Body of pancreas (tissue), 4 donors: ENCODE data around the gene CEACAM6. TPM values are rescaled to one million over a fixed set of nuclear protein-coding genes. Genes with fewer than 3 reads are reported as not detected.

Experiments
- ATAC-seq: fragments of 150-250 bp; one replicate; pipeline ENCODE4 v1.9.1; 2016
- DNase-seq, 4 donors: peaks; one replicate each; pipeline ENCODE4 v3.0.0-alpha.2; 2019
- H3K27ac ChIP-seq, 4 donors: fragments of 200-600 bp; sonication (generic); 1 replicate in 3 of 4; 2 replicates in 1 of 4; pipeline versions ENCODE4 v1.5.1 to v1.6.1; 2016 to 2019; ENCODE audit warnings: mild to moderate bottlenecking in 1 of 4, mixed read lengths in 1 of 4, moderate library complexity in 1 of 4
- H3K27me3 ChIP-seq, 2 donors: fragments of 200-600 bp; sonication (generic); one replicate each; pipeline ENCODE4 v1.6.0; 2016; ENCODE audit warnings: mild to moderate bottlenecking in 1 of 2
- H3K36me3 ChIP-seq, 2 donors: fragments of 200-600 bp; sonication (generic); replicated peaks in 1 of 2; 2 replicates each; pipeline ENCODE4 v1.5.1; 2016; ENCODE audit warnings: low read depth in 2 of 2; ENCODE audit not compliant: insufficient read depth in 1 of 2
- H3K4me1 ChIP-seq: fragments of 200-600 bp; sonication (generic); one replicate; pipeline ENCODE4 v1.6.0; 2016
- H3K4me3 ChIP-seq, 2 donors: fragments of 200-600 bp; sonication (generic); 1 replicate in 1 of 2; 2 replicates in 1 of 2; pipeline ENCODE4 v1.5.1; 2016 to 2019
- H3K9me3 ChIP-seq, 3 donors: fragments of 200-600 bp; sonication (generic); 1 replicate in 2 of 3; 2 replicates in 1 of 3; pipeline ENCODE4 v1.5.1; 2016
- POLR2A ChIP-seq, 3 donors: fragments of 450-650 bp; IDR thresholded peaks; one replicate each; pipeline ENCODE4 v1.6.1; 2016; ENCODE audit warnings: antibody characterized with exemption in 3 of 3, mild to moderate bottlenecking in 2 of 3
- WGBS, 2 donors: methylation state at CpG; one replicate each; pipeline ENCODE4 v1.1.5; 2017; 5-methylcytosine and 5-hydroxymethylcytosine counted together
- intact Hi-C: fragments of 100-400 bp; cut with DNase I; formaldehyde crosslinking; loops from one replicate; pipeline ENCODE4 v1.15.1; 2023
- total RNA-seq, 2 donors: library from RNA; depleted of rRNA; stranded (reverse); fragments of >200 nt; gene quantifications; one replicate each; pipeline ENCODE4 v1.1.0, GENCODE V29; 2016
- TF ChIP-seq, protein P1 (sequence below), 7 experiments: fragments of 450-650 bp in 4 of 7; fragments of 200-600 bp in 3 of 7; sonication (generic) in 3 of 7; IDR thresholded peaks; one replicate each; pipeline ENCODE4 v1.5.1; 2016 to 2019; ENCODE audit warnings: antibody characterized with exemption in 7 of 7

The CEACAM6 gene
- total RNA-seq, 2 donors from 2014 or later = 3.0 to 27.0 TPM

DNA sequence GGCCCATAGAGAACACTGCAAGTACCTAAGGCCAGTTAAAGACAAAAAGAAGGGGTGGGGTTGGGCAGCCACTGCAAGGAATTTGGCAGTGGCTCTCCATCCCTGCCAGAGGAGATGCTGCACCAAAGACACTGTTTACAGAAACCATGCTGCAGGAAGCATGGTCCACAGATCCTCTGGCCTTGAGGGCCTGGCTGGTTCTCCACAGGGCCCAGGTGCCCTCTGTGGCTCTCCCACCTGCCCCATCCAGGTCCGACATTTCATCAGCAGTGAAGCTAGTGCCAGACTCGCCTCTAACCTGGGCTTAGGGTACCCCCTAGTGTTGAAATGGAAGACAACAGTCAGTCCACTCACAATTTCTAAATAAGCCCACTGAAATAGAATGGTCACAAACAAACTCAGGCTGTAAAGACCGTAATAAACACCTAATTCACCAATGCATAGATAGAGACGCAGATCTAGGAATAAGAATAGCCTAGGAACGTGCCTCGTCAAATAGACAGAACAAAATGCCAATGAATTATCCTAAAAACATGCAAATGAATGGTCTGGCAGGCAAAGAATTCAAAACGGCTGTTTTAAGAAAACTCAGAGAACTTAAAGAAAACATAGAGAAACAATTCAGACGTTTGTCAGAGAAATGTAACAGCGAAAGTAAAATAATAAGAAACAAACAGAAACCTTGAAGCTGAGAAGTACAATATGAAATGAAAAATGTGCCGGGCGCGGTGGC lies 65.8 kb downstream of the CEACAM6 start:
- Histone ChIP-seq H3K4me3 (no peak overlapping the region), H3K27me3 (peaks cover 0 to 5% of the 10 kb centered on the region in 2 donors), H3K4me1 (no peaks in the 10 kb centered on the region), H3K9me3 (no peaks in the 10 kb centered on the region), H3K36me3 (no peaks in the 10 kb centered on the region), H3K27ac (no peak overlapping the region)
- intact Hi-C loops = no loop called here
- WGBS, 2 donors = 30 to 32% methylated on average over 11 to 12 of the region's 12 CpGs
- TF ChIP-seq POLR2A (IDR thresholded peaks at IDR 0.05) = no peak
- TF ChIP-seq, protein P1, sequence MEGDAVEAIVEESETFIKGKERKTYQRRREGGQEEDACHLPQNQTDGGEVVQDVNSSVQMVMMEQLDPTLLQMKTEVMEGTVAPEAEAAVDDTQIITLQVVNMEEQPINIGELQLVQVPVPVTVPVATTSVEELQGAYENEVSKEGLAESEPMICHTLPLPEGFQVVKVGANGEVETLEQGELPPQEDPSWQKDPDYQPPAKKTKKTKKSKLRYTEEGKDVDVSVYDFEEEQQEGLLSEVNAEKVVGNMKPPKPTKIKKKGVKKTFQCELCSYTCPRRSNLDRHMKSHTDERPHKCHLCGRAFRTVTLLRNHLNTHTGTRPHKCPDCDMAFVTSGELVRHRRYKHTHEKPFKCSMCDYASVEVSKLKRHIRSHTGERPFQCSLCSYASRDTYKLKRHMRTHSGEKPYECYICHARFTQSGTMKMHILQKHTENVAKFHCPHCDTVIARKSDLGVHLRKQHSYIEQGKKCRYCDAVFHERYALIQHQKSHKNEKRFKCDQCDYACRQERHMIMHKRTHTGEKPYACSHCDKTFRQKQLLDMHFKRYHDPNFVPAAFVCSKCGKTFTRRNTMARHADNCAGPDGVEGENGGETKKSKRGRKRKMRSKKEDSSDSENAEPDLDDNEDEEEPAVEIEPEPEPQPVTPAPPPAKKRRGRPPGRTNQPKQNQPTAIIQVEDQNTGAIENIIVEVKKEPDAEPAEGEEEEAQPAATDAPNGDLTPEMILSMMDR (IDR thresholded peaks at IDR 0.05) = peak; percentile 37 to 76 (median 70)
- DNase-seq (peak; percentile 38 to 52 (median 42)), ATAC-seq (peak; percentile 65)

Other genes starting within 250 kb of the CEACAM6 start
- under 1 TPM in 1 of 2 donors, not detected in 1; 0.52 TPM for gene CEACAM21, start 179.4 kb upstream of the CEACAM6 start, total RNA-seq
- 1 to 10 TPM in 1 of 2 donors, not detected in 1; 1.8 TPM for gene CEACAM4, start 128.5 kb upstream of the CEACAM6 start, total RNA-seq
- under 1 TPM; 0.52 to 0.99 TPM for gene CEACAM7, start 67.3 kb upstream of the CEACAM6 start, total RNA-seq
- gene CEACAM5, start 46.9 kb upstream of the CEACAM6 start, total RNA-seq = 1 to 10 TPM in 1 of 2 donors, not detected in 1; 4.9 TPM
- gene CEACAM3, start 41.1 kb downstream of the CEACAM6 start, total RNA-seq = not detected
- gene LYPD4, start 89.2 kb downstream of the CEACAM6 start, total RNA-seq = not detected
- not detected for gene DMRTC2, start 89.5 kb downstream of the CEACAM6 start, total RNA-seq
- gene RPS19, start 104.7 kb downstream of the CEACAM6 start, total RNA-seq = 100 to 1,000 TPM; 454 to 832 TPM
- not detected for gene CD79A, start 121.7 kb downstream of the CEACAM6 start, total RNA-seq
- gene ARHGEF1, start 127.7 kb downstream of the CEACAM6 start, total RNA-seq = 100 to 1,000 TPM in 1 of 2 donors, 10 to 100 TPM in 1; 43.8 to 104 TPM
- gene ERFL, start 172.9 kb downstream of the CEACAM6 start, total RNA-seq = not detected
- gene RABAC1, start 203.8 kb downstream of the CEACAM6 start, total RNA-seq = 10 to 100 TPM; 87.3 to 88.5 TPM
- gene ATP1A3, start 238.7 kb downstream of the CEACAM6 start, total RNA-seq = under 1 TPM in 1 of 2 donors, not detected in 1; 0.26 TPM